Measurements from ENCODE around the gene GRIP1.
"Not testable (repeated sequence)": the region's sequence is repeated elsewhere in the genome, so short reads cannot be mapped to it uniquely, and the experiment has no call there.

Gene GRIP1

GRCh38 chr12:66314278-66314677 lies 364.6 kb downstream of the GRIP1 start:
- H3K4me3 ChIP-seq (replicated peaks in 1 of 2; ENCODE audit: low read depth in 2 of 2, low read length in 2 of 2): no peak overlapping the region
- no peak for TF ChIP-seq CTCF (IDR thresholded peaks at IDR 0.05; ENCODE audit: low read depth, low read length)
- no peak for DNase-seq (ENCODE audit: low read depth in 2 of 2)

GRCh38 chr12:66312189-66312588 lies 366.7 kb downstream of the GRIP1 start:
- TF ChIP-seq CTCF (IDR thresholded peaks at IDR 0.05; ENCODE audit: low read depth, low read length): no peak
- no peak for DNase-seq (ENCODE audit: low read depth in 2 of 2)
- no peak overlapping the region for H3K4me3 ChIP-seq (replicated peaks in 1 of 2; ENCODE audit: low read depth in 2 of 2, low read length in 2 of 2)

- TF ChIP-seq CTCF (IDR thresholded peaks at IDR 0.05; ENCODE audit: low read depth, low read length): no peak
- DNase-seq (ENCODE audit: low read depth in 2 of 2): no peak
- no peak overlapping the region for H3K4me3 ChIP-seq (replicated peaks in 1 of 2; ENCODE audit: low read depth in 2 of 2, low read length in 2 of 2)
Observed at GRCh38 chr12:66309606-66310005, 369.3 kb downstream of the GRIP1 start.

GRCh38 chr12:66304296-66304900 lies 374.5 kb downstream of the GRIP1 start:
- no peak overlapping the region for H3K4me3 ChIP-seq (replicated peaks in 1 of 2; ENCODE audit: low read depth in 2 of 2, low read length in 2 of 2)
- DNase-seq (ENCODE audit: low read depth in 2 of 2): no peak
- TF ChIP-seq CTCF (IDR thresholded peaks at IDR 0.05; ENCODE audit: low read depth, low read length): no peak

- DNase-seq (ENCODE audit: low read depth in 2 of 2); H3K4me3 ChIP-seq (replicated peaks in 1 of 2; ENCODE audit: low read depth in 2 of 2, low read length in 2 of 2): not testable (repeated sequence)
Observed at GRCh38 chr12:66303316-66303804, 375.5 kb downstream of the GRIP1 start.

GRCh38 chr12:66302827-66303169 lies 376.1 kb downstream of the GRIP1 start:
- no peak for DNase-seq (ENCODE audit: low read depth in 2 of 2)
- no peak for TF ChIP-seq CTCF (IDR thresholded peaks at IDR 0.05; ENCODE audit: low read depth, low read length)
- H3K4me3 ChIP-seq (replicated peaks in 1 of 2; ENCODE audit: low read depth in 2 of 2, low read length in 2 of 2): peak overlapping the region; percentile 73 to 82

GRCh38 chr12:66301944-66302826 lies 376.7 kb downstream of the GRIP1 start, which contains the start of gene HELB:
TSS of gene HELB (plus strand) at chr12:66302493. CDS start at chr12:66302604, 111 bp downstream.
- peak within 1 kb of the TSS; percentile 73 to 82 for H3K4me3 ChIP-seq (replicated peaks in 1 of 2; ENCODE audit: low read depth in 2 of 2, low read length in 2 of 2)

More at GRCh38 chr12:66301944-66302826, 376.7 kb downstream of the GRIP1 start, which contains the start of gene HELB:
- DNase-seq (ENCODE audit: low read depth in 2 of 2): peak; percentile 97
- TF ChIP-seq CTCF (IDR thresholded peaks at IDR 0.05; ENCODE audit: low read depth, low read length): no peak

Measured in cardiac fibroblast (primary cell).